K562 (cell line): ENCODE data around the gene UFSP1. TPM values are rescaled to one million over a fixed set of nuclear protein-coding genes. Genes with fewer than 3 reads are reported as not detected.

Experiments used
- CBX3 ChIP-seq, 2 experiments: IDR thresholded peaks; 1 replicate in 1 of 2; 2 replicates in 1 of 2; pipeline ENCODE4 v1.6.1; 2012; ENCODE audit warnings: inconsistent platforms in 2 of 2, low read length in 2 of 2, borderline replicate concordance in 1 of 2, control low read depth in 1 of 2
- GABPA ChIP-seq: fragments of 200-800 bp; sonication (Bioruptor generic); conservative IDR thresholded peaks from 2 replicates; pipeline ENCODE4 v1.6.1; 2016; ENCODE audit warnings: low read depth, missing genetic modification characterization, missing compliant biosample characterization
- MYNN ChIP-seq, 2 experiments: sonication (generic); formaldehyde crosslinking in 1 of 2; IDR thresholded peaks; 2 replicates each; pipeline versions ENCODE4 v1.5.0 to v1.6.1; 2016 to 2020; ENCODE audit warnings: antibody characterized with exemption in 1 of 2, missing genetic modification reagents in 1 of 2
- NFATC3 ChIP-seq: fragments of 450-650 bp; IDR thresholded peaks from 2 replicates; pipeline ENCODE4 v1.6.1; 2017; ENCODE audit warnings: mild to moderate bottlenecking
- NUFIP1 ChIP-seq: fragments of 450-650 bp; IDR thresholded peaks from 2 replicates; pipeline ENCODE4 v1.6.1; 2018; ENCODE audit not compliant: partially characterized antibody
- POLR2A ChIP-seq: fragments of 450-650 bp; conservative IDR thresholded peaks from 2 replicates; pipeline ENCODE4 v1.6.1; 2016
- PPARD ChIP-seq: fragments of 250-450 bp; sonication (Bioruptor Pico); IDR thresholded peaks from 2 replicates; pipeline ENCODE4 v1.8.0; 2022; ENCODE audit warnings: inconsistent platforms, mild to moderate bottlenecking, moderate library complexity
- SMARCE1 ChIP-seq: fragments of 450-650 bp; IDR thresholded peaks from 2 replicates; pipeline ENCODE4 v1.7.1; 2016; ENCODE audit warnings: mild to moderate bottlenecking
- STAT5A ChIP-seq: IDR thresholded peaks from 2 replicates; pipeline ENCODE4 v1.6.1; 2012; ENCODE audit warnings: low read length, inconsistent platforms, borderline replicate concordance
- TEAD2 ChIP-seq: fragments of 450-650 bp; IDR thresholded peaks from 2 replicates; pipeline ENCODE4 v1.6.1; 2016; ENCODE audit warnings: missing genetic modification characterization, control low read depth, missing compliant biosample characterization
- TEAD4 ChIP-seq, 2 experiments: sonication (generic) in 1 of 2; formaldehyde crosslinking in 1 of 2; IDR thresholded peaks; 2 replicates each; pipeline versions ENCODE4 v1.6.1 to v1.8.0; 2012 to 2022; ENCODE audit warnings: borderline replicate concordance in 1 of 2, inconsistent platforms in 1 of 2, low read length in 1 of 2, mild to moderate bottlenecking in 1 of 2, missing genetic modification reagents in 1 of 2
- THAP7 ChIP-seq: fragments of 250-450 bp; sonication (Bioruptor Pico); IDR thresholded peaks from 2 replicates; pipeline ENCODE4 v1.5.0; 2021
- THRB ChIP-seq: fragments of 450-650 bp; formaldehyde crosslinking; conservative IDR thresholded peaks from 2 replicates; pipeline ENCODE4 v1.4.0; 2022; ENCODE audit warnings: mild to moderate bottlenecking, missing genetic modification characterization
- UBTF ChIP-seq, 2 experiments: IDR thresholded peaks; 2 replicates each; pipeline ENCODE4 v1.6.1; 2012; ENCODE audit warnings: improper control_type of control experiment in 2 of 2, low read depth in 2 of 2, low read length in 2 of 2, borderline replicate concordance in 1 of 2
- USF2 ChIP-seq: sonication (generic); formaldehyde crosslinking; IDR thresholded peaks from 2 replicates; pipeline ENCODE4 v1.5.0; 2020; ENCODE audit warnings: missing genetic modification reagents
- ZBTB2 ChIP-seq: fragments of 450-650 bp; IDR thresholded peaks from 2 replicates; pipeline ENCODE4 v1.6.1; 2016; ENCODE audit warnings: antibody characterized with exemption
- ZNF121 ChIP-seq: sonication (generic); formaldehyde crosslinking; conservative IDR thresholded peaks from 2 replicates; pipeline ENCODE4 v1.8.0; 2022; ENCODE audit warnings: missing genetic modification reagents
- ZNF217 ChIP-seq: sonication (generic); formaldehyde crosslinking; IDR thresholded peaks from 2 replicates; pipeline ENCODE4 v1.8.0; 2022; ENCODE audit warnings: mild to moderate bottlenecking, missing genetic modification reagents
- ZNF449 ChIP-seq: fragments of 250-450 bp; sonication (Bioruptor Pico); IDR thresholded peaks from 2 replicates; pipeline ENCODE4 v1.8.0; 2022; ENCODE audit warnings: moderate library complexity, mild to moderate bottlenecking, inconsistent platforms
- polyA plus RNA-seq, 8 experiments: library from polyadenylated mRNA; depleted of rRNA in 4 of 8; stranded (reverse) in 5 of 8; unstranded in 3 of 8; fragments of >200 nt; fragmentation: Nextera tagmentation in 2 of 8; fragmentation: Illumina TruSeq in 1 of 8; extraction: Ambion mirVana in 2 of 8; extraction: Trizol in 1 of 8; gene quantifications; 2 replicates each; pipeline versions ENCODE4 v1.2.1 to v1.2.3, GENCODE V29; 2011 to 2014; ENCODE audit warnings: inconsistent platforms in 1 of 8, missing spikeins in 1 of 8
- total RNA-seq, 7 experiments: library from RNA; depleted of rRNA in 6 of 7; stranded (reverse); fragments of >200 nt in 6 of 7; fragmentation: Illumina TruSeq in 2 of 7; extraction: Trizol in 2 of 7; gene quantifications; 2 replicates each; pipeline versions ENCODE4 v1.2.1 to v1.2.3, GENCODE V29; 2011 to 2021; ENCODE audit warnings: low replicate concordance in 1 of 7

Gene UFSP1
- total and polyA plus RNA-seq, 9 of the 15 experiments (the other 6 are each of a cell fraction or from before 2014, with no cell fraction given) = 0.50 to 18.8 (median 2.1) TPM

- TF ChIP-seq POLR2A (0 out of 2 replicates have a peak, but pooled peaks have one; percentile 3), THAP7 (no peak), MYNN (IDR thresholded peaks at IDR 0.05) (no peak), MYNN (CRISPR knock-in tag; IDR thresholded peaks at IDR 0.05) (no peak), ZNF449 (no peak), CBX3 (IDR thresholded peaks at IDR 0.05; ENCODE audit: borderline replicate concordance in 1 of 2, low read length in 2 of 2) (no peak), TEAD2 (tag) (no peak), NFATC3 (no peak), ZNF121 (CRISPR knock-in tag) (no peak), ZBTB2 (no peak), UBTF (IDR thresholded peaks at IDR 0.05; ENCODE audit: borderline replicate concordance in 1 of 2, low read depth in 2 of 2, low read length in 2 of 2) (no peak), PPARD (CRISPR knock-in tag) (no peak), ZNF217 (CRISPR knock-in tag) (no peak), THRB (CRISPR knock-in tag) (no peak), TEAD4 (IDR thresholded peaks at IDR 0.05; ENCODE audit: low read length) (no peak), TEAD4 (CRISPR knock-in tag; IDR thresholded peaks at IDR 0.05; ENCODE audit: borderline replicate concordance) (no peak), STAT5A (no peak; the same call in 1 of the 2 replicates), SMARCE1 (peak; percentile 25; the same call in 1 of the 2 replicates), USF2 (no peak), NUFIP1 (no peak), GABPA (tag) (peak; percentile 81)
Measured at GRCh38 chr7:100887516-100888290, 1.8 kb downstream of the UFSP1 start (continued).
